Astrocyte of the spinal cord (primary cell): ENCODE results near the gene HOXD1.

Source experiments
- DNase-seq: peaks from one replicate; pipeline ENCODE4 v3.0.0; 2011; ENCODE audit warnings: low read depth, low spot score
- H3K4me3 ChIP-seq: 2 replicates; pipeline ENCODE4 v1.5.1; 2011; ENCODE audit warnings: low read depth, mild to moderate bottlenecking, low read length, moderate library complexity
- in situ Hi-C: cut with HindIII; loops from 2 replicates; pipeline ENCODE4 v1.10.0; 2017; ENCODE audit warnings: low sequenced_read_pairs
- TF ChIP-seq, protein P1 (sequence below): IDR thresholded peaks from 2 replicates; pipeline ENCODE4 v1.5.1; 2012; ENCODE audit warnings: low read depth, mild to moderate bottlenecking, low read length, inconsistent platforms

Gene HOXD1

DNA sequence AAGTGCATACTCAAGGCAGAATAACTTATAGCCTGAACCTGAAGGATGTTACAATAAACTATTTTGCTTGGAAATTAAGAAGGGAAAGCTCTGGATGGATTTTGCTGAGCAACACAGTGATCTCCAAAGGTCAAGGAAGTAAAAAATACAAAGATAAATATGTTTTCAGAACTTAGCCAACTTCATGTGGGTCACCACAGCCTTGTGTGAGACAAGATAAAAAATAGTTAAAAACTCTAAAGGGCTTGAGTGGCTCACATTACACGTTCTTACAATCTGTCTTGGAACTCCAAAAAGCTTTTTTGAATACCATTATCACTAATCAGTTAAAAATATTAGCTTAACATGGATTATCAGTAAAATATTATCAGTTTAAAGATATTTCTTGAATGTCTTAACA lies 51.8 kb downstream of the HOXD1 start:
- DNase-seq: no peak
- no peak overlapping the region for H3K4me3 ChIP-seq
- TF ChIP-seq, protein P1, sequence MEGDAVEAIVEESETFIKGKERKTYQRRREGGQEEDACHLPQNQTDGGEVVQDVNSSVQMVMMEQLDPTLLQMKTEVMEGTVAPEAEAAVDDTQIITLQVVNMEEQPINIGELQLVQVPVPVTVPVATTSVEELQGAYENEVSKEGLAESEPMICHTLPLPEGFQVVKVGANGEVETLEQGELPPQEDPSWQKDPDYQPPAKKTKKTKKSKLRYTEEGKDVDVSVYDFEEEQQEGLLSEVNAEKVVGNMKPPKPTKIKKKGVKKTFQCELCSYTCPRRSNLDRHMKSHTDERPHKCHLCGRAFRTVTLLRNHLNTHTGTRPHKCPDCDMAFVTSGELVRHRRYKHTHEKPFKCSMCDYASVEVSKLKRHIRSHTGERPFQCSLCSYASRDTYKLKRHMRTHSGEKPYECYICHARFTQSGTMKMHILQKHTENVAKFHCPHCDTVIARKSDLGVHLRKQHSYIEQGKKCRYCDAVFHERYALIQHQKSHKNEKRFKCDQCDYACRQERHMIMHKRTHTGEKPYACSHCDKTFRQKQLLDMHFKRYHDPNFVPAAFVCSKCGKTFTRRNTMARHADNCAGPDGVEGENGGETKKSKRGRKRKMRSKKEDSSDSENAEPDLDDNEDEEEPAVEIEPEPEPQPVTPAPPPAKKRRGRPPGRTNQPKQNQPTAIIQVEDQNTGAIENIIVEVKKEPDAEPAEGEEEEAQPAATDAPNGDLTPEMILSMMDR: no peak
- in situ Hi-C loops: no loop called here
